Sigmoid colon (tissue), 4 donors: ENCODE results near the gene GTF2IRD1.
"Not testable (repeated sequence)": the region's sequence is repeated elsewhere in the genome, so short reads cannot be mapped to it uniquely, and the experiment has no call there.

Experiments
- EP300 ChIP-seq, 4 donors: sonication (generic); formaldehyde crosslinking; IDR thresholded peaks; one replicate each; pipeline ENCODE4 v1.6.1; 2017; ENCODE audit warnings: antibody characterized with exemption in 4 of 4
- POLR2AphosphoS5 ChIP-seq, 4 donors: sonication (generic); formaldehyde crosslinking; IDR thresholded peaks; one replicate each; pipeline ENCODE4 v1.6.1; 2017; ENCODE audit warnings: antibody characterized with exemption in 4 of 4
- TF ChIP-seq, protein P1 (sequence below), 4 experiments: fragments of 450-650 bp in 3 of 4; fragments of 200-600 bp in 1 of 4; IDR thresholded peaks; one replicate each; pipeline ENCODE4 v1.5.1; 2016 to 2019; ENCODE audit warnings: antibody characterized with exemption in 4 of 4, mild to moderate bottlenecking in 3 of 4, moderate library complexity in 2 of 4

DNA sequence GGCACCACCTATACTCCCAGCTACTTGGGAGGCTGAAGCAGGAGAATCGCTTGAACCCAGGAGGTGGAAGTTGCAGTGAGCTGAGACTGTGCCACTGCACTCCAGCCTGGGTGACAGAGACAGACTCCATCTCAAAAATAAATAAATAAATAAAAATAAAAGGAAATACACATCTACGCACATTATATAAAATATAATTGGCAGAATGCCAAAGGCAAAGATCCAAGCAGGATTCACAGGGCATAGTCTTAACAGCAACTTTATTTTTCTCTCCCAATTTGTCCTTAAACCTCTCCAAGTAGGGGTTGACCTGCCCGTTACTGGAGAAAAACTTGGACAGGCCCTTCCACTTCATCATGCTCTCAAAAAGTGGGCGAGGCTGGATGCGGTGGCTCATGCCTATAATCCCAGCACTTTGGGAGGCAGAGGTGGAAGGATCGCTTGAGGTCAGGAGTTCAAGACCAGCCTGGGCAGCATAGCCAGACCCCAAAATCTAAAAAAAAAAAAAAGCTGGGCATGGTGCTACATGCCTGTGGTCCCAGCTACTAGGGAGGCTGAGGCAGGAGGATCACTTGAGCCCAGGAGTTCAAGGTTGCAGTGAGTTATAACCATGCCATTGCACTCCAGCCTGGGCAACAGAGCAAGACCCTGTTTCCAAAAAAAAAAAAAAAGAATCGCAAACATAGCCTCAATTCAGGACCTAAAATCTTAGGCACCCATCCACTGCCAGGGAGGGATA is 38.9 kb upstream of the GTF2IRD1 start:
- TF ChIP-seq POLR2AphosphoS5, EP300 (IDR thresholded peaks at IDR 0.05): not testable (repeated sequence)
- TF ChIP-seq, protein P1, sequence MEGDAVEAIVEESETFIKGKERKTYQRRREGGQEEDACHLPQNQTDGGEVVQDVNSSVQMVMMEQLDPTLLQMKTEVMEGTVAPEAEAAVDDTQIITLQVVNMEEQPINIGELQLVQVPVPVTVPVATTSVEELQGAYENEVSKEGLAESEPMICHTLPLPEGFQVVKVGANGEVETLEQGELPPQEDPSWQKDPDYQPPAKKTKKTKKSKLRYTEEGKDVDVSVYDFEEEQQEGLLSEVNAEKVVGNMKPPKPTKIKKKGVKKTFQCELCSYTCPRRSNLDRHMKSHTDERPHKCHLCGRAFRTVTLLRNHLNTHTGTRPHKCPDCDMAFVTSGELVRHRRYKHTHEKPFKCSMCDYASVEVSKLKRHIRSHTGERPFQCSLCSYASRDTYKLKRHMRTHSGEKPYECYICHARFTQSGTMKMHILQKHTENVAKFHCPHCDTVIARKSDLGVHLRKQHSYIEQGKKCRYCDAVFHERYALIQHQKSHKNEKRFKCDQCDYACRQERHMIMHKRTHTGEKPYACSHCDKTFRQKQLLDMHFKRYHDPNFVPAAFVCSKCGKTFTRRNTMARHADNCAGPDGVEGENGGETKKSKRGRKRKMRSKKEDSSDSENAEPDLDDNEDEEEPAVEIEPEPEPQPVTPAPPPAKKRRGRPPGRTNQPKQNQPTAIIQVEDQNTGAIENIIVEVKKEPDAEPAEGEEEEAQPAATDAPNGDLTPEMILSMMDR (IDR thresholded peaks at IDR 0.05): not testable (repeated sequence)
